Right ventricle myocardium inferior (tissue), 1 donor: ENCODE measurements around the gene CFAP126. TPM values are rescaled to one million over a fixed set of nuclear protein-coding genes. Genes with fewer than 3 reads are reported as not detected.
"Not testable (repeated sequence)": the region's sequence is repeated elsewhere in the genome, so short reads cannot be mapped to it uniquely, and the experiment has no call there.

Experiments used
- ATAC-seq: fragments of 200-7000 bp; cut with Tn5 transposase; one replicate; pipeline ENCODE4 v1.9.1; 2020; ENCODE audit warnings: mild to moderate bottlenecking, moderate library complexity
- DNase-seq: peaks from one replicate; pipeline ENCODE4 v3.0.0; 2021; ENCODE audit errors: missing footprints
- intact Hi-C: fragments of 100-400 bp; cut with DNase I; formaldehyde crosslinking; loops from one replicate; pipeline ENCODE4 v1.11.0; 2022
- total RNA-seq: library from RNA; stranded (reverse); fragmentation: NEBNext Ultra II Directional; extraction: Animal tissue kit (Norgen Biotek cat#: 25700); gene quantifications from one replicate; pipeline ENCODE4 v1.2.1, GENCODE V29; 2021
- donor health status: DM: no; HTN: yes; CAD: no; lungs with severe emphysema.

CFAP126 gene
- total RNA-seq, 1 donor from 2014 or later: not detected

- not testable (repeated sequence) for ATAC-seq, DNase-seq
- intact Hi-C loops: loop anchor here (2.0 kb wide), 1 partner anchor 89 kb away; the partner anchor contains the start of gene TOMM40L
These were observed 51.6 kb downstream of the CFAP126 start for GRCh38 chr1:161315841-161316674.

Other genes starting within 250 kb of the CFAP126 start
- 62.8 TPM for gene PFDN2, start 249.8 kb downstream of the CFAP126 start, total RNA-seq
- gene NIT1, start 249.8 kb downstream of the CFAP126 start, total RNA-seq: 36.5 TPM
- 29.2 TPM for gene DEDD, start 235.2 kb downstream of the CFAP126 start, total RNA-seq
- 82.8 TPM for gene UFC1, start 213.9 kb downstream of the CFAP126 start, total RNA-seq
- 19.5 TPM for gene USP21, start 208.4 kb downstream of the CFAP126 start, total RNA-seq
- 13.5 TPM for gene PPOX, start 201.4 kb downstream of the CFAP126 start, total RNA-seq
- 20.9 TPM for gene B4GALT3, start 190.4 kb downstream of the CFAP126 start, total RNA-seq
- gene ADAMTS4, start 168.8 kb downstream of the CFAP126 start, total RNA-seq: 13.0 TPM
- 334 TPM for gene NDUFS2, start 165.5 kb downstream of the CFAP126 start, total RNA-seq
- gene FCER1G, start 152.6 kb downstream of the CFAP126 start, total RNA-seq: 38.3 TPM
- not detected for gene APOA2, start 144.2 kb downstream of the CFAP126 start, total RNA-seq
- 39.1 TPM for gene TOMM40L, start 141.8 kb downstream of the CFAP126 start, total RNA-seq
- not detected for gene NR1I3, start 129.7 kb downstream of the CFAP126 start, total RNA-seq
- 0.60 TPM for gene PCP4L1, start 109.1 kb downstream of the CFAP126 start, total RNA-seq
- gene MPZ, start 57.9 kb downstream of the CFAP126 start, total RNA-seq: 4.4 TPM
- gene SDHC, start 53.5 kb downstream of the CFAP126 start, total RNA-seq: 407 TPM
- gene FCGR2A, start 137.6 kb upstream of the CFAP126 start, total RNA-seq: 22.1 TPM
- 1.1 TPM for gene HSPA6, start 156.7 kb upstream of the CFAP126 start, total RNA-seq
- gene FCGR3A, start 181.9 kb upstream of the CFAP126 start, total RNA-seq: 31.4 TPM